ENCODE data around the gene SORBS2. TPM values are rescaled to one million over a fixed set of nuclear protein-coding genes. Genes with fewer than 3 reads are reported as not detected.
A peak's percentile ranks its signal among the peaks of the same experiment; 100 is the strongest.

The SORBS2 gene
- total RNA-seq, 1 donor from 2014 or later = 94.2 TPM

- peak overlapping the region; percentile 26 for H3K27ac Mint-ChIP-seq
- H3K4me3 Mint-ChIP-seq (ENCODE audit: low read depth) = no peak overlapping the region
- H3K27me3 Mint-ChIP-seq = no peaks in the 10 kb centered on the region
- H3K36me3 Mint-ChIP-seq (ENCODE audit: insufficient read depth) = peaks cover 4% of the 10 kb centered on the region
- peaks cover 4% of the 10 kb centered on the region for H3K4me1 Mint-ChIP-seq (ENCODE audit: low read depth)
- DNase-seq (ENCODE audit: low spot score, unreplicated experiment) = no peak
- H3K9me3 Mint-ChIP-seq (ENCODE audit: low read depth) = no peaks in the 10 kb centered on the region
- no peak for TF ChIP-seq CTCF (IDR thresholded peaks at IDR 0.05; ENCODE audit: unreplicated experiment)
Measured at GRCh38 chr4:185697488-185697887, 114.5 kb downstream of the SORBS2 start.

GRCh38 chr4:185695743-185696142 is 116.3 kb downstream of the SORBS2 start:
- no peaks in the 10 kb centered on the region for H3K9me3 Mint-ChIP-seq (ENCODE audit: low read depth)
- peaks cover 4% of the 10 kb centered on the region for H3K36me3 Mint-ChIP-seq (ENCODE audit: insufficient read depth)
- no peak overlapping the region for H3K4me3 Mint-ChIP-seq (ENCODE audit: low read depth)
- no peaks in the 10 kb centered on the region for H3K27me3 Mint-ChIP-seq
- H3K27ac Mint-ChIP-seq = peak overlapping the region; percentile 5
- no peak for TF ChIP-seq CTCF (IDR thresholded peaks at IDR 0.05; ENCODE audit: unreplicated experiment)
- H3K4me1 Mint-ChIP-seq (ENCODE audit: low read depth) = peaks cover 4% of the 10 kb centered on the region
- DNase-seq (ENCODE audit: low spot score, unreplicated experiment) = no peak

- no peaks in the 10 kb centered on the region for H3K9me3 Mint-ChIP-seq (ENCODE audit: low read depth)
- no peak overlapping the region for H3K4me3 Mint-ChIP-seq (ENCODE audit: low read depth)
- H3K36me3 Mint-ChIP-seq (ENCODE audit: insufficient read depth) = peaks cover 9% of the 10 kb centered on the region
- H3K27me3 Mint-ChIP-seq = no peaks in the 10 kb centered on the region
- no peak for TF ChIP-seq CTCF (IDR thresholded peaks at IDR 0.05; ENCODE audit: unreplicated experiment)
- H3K27ac Mint-ChIP-seq = no peak overlapping the region
- no peak for DNase-seq (ENCODE audit: low spot score, unreplicated experiment)
- H3K4me1 Mint-ChIP-seq (ENCODE audit: low read depth) = peaks cover 4% of the 10 kb centered on the region
Measured at GRCh38 chr4:185693548-185694215, 118.3 kb downstream of the SORBS2 start.

- no peak for TF ChIP-seq CTCF (IDR thresholded peaks at IDR 0.05; ENCODE audit: unreplicated experiment)
- DNase-seq (ENCODE audit: low spot score, unreplicated experiment) = no peak
- Mint-ChIP-seq H3K36me3 (ENCODE audit: insufficient read depth) (peaks cover 12% of the 10 kb centered on the region), H3K4me3 (ENCODE audit: low read depth) (no peak overlapping the region), H3K27me3 (no peaks in the 10 kb centered on the region), H3K27ac (peak overlapping the region; percentile 25), H3K9me3 (ENCODE audit: low read depth) (no peaks in the 10 kb centered on the region), H3K4me1 (ENCODE audit: low read depth) (no peaks in the 10 kb centered on the region)
Measured at GRCh38 chr4:185689407-185689806, 122.6 kb downstream of the SORBS2 start.

GRCh38 chr4:185685804-185686203 is 126.2 kb downstream of the SORBS2 start:
- no peak overlapping the region for H3K27ac Mint-ChIP-seq
- no peak for TF ChIP-seq CTCF (IDR thresholded peaks at IDR 0.05; ENCODE audit: unreplicated experiment)
- H3K4me1 Mint-ChIP-seq (ENCODE audit: low read depth) = no peaks in the 10 kb centered on the region
- H3K36me3 Mint-ChIP-seq (ENCODE audit: insufficient read depth) = peaks cover 13% of the 10 kb centered on the region
- H3K9me3 Mint-ChIP-seq (ENCODE audit: low read depth) = no peaks in the 10 kb centered on the region
- no peaks in the 10 kb centered on the region for H3K27me3 Mint-ChIP-seq
- no peak overlapping the region for H3K4me3 Mint-ChIP-seq (ENCODE audit: low read depth)
- DNase-seq (ENCODE audit: low spot score, unreplicated experiment) = no peak

Data from progenitor cell of endocrine pancreas (in vitro differentiated cells).